SK-N-SH (cell line): Measurements from ENCODE around the gene CRIP1. TPM values are rescaled to one million over a fixed set of nuclear protein-coding genes. Genes with fewer than 3 reads are reported as not detected.
A peak's percentile ranks its signal among the peaks of the same experiment; 100 is the strongest.

Experiments
- CTCF ChIA-PET: fragments of 300-600, 350-600 bp; formaldehyde crosslinking; extraction: SDS; loops from one replicate; lab custom pipeline; 2021; lab: Yijun Ruan, JAX
- POLR2A ChIA-PET: fragments of 350-600 bp; sonication (Branson Sonifier 250); formaldehyde crosslinking; extraction: SDS; loops from one replicate; lab custom pipeline; 2020; ENCODE audit warnings: antibody characterized with exemption, inconsistent platforms; lab: Yijun Ruan, JAX
- DNase-seq: peaks from one replicate; pipeline ENCODE4 v3.0.0; 2012
- H2AFZ ChIP-seq: fragments of 200-600 bp; sonication (generic); 2 replicates; pipeline ENCODE4 v1.8.1; 2016; ENCODE audit warnings: antibody characterized with exemption, mild to moderate bottlenecking, low read depth
- H3F3A ChIP-seq: fragments of 200-600 bp; sonication (generic); replicated peaks from 2 replicates; pipeline ENCODE3; 2016; ENCODE audit warnings: antibody characterized with exemption, mild to moderate bottlenecking; ENCODE audit not compliant: insufficient read depth
- H3K27ac ChIP-seq, 2 experiments: fragments of 200-500 bp in 1 of 2; fragments of 200-600 bp in 1 of 2; sonication (Bioruptor generic) in 1 of 2; sonication (generic), shearing (Covaris generic) in 1 of 2; 2 replicates each; pipeline versions ENCODE4 v1.5.1 to v1.6.1; 2014 to 2016; ENCODE audit warnings: low read depth in 2 of 2, inconsistent platforms in 1 of 2, low read length in 1 of 2, mild to moderate bottlenecking in 1 of 2, mixed read lengths in 1 of 2
- H3K27me3 ChIP-seq: fragments of 200-600 bp; sonication (generic), shearing (Covaris generic); 2 replicates; pipeline ENCODE4 v1.6.1; 2016; ENCODE audit warnings: mixed run types; ENCODE audit not compliant: insufficient read depth
- H3K36me3 ChIP-seq, 2 experiments: fragments of 200-500 bp in 1 of 2; fragments of 200-600 bp in 1 of 2; sonication (Bioruptor generic) in 1 of 2; sonication (generic) in 1 of 2; replicated peaks in 1 of 2; 2 replicates each; pipeline versions ENCODE3 to v1.5.1; 2014 to 2016; ENCODE audit warnings: low read length in 1 of 2, mild to moderate bottlenecking in 1 of 2; ENCODE audit not compliant: insufficient read depth in 2 of 2, control insufficient read depth in 1 of 2
- H3K4me1 ChIP-seq, 2 experiments: fragments of 200-500 bp in 1 of 2; fragments of 200-600 bp in 1 of 2; sonication (Bioruptor generic) in 1 of 2; sonication (generic), shearing (Covaris generic) in 1 of 2; 2 replicates each; pipeline versions ENCODE4 v1.5.1 to v1.6.1; 2014 to 2016; ENCODE audit warnings: low read depth in 1 of 2, low read length in 1 of 2, mixed run types in 1 of 2; ENCODE audit not compliant: insufficient read depth in 2 of 2, control insufficient read depth in 1 of 2
- H3K4me2 ChIP-seq: fragments of 200-600 bp; sonication (generic), shearing (Covaris generic); 2 replicates; pipeline ENCODE4 v1.6.1; 2017; ENCODE audit warnings: mixed run types
- H3K4me3 ChIP-seq, 2 experiments: fragments of 200-500 bp in 1 of 2; fragments of 200-600 bp in 1 of 2; sonication (Bioruptor generic) in 1 of 2; sonication (generic), shearing (Covaris generic) in 1 of 2; 2 replicates each; pipeline versions ENCODE4 v1.5.1 to v1.8.1; 2014 to 2016; ENCODE audit warnings: low read depth in 2 of 2, inconsistent platforms in 1 of 2, low read length in 1 of 2, mild to moderate bottlenecking in 1 of 2, mixed read lengths in 1 of 2, moderate library complexity in 1 of 2
- H3K79me2 ChIP-seq: fragments of 200-600 bp; sonication (generic); 2 replicates; pipeline ENCODE4 v1.8.1; 2017; ENCODE audit warnings: mild to moderate bottlenecking; ENCODE audit not compliant: insufficient read depth
- H3K9ac ChIP-seq: fragments of 200-600 bp; sonication (generic); 2 replicates; pipeline ENCODE4 v1.6.1; 2017; ENCODE audit warnings: mixed run types
- H3K9me2 ChIP-seq: fragments of 200-600 bp; sonication (generic); 2 replicates; pipeline ENCODE4 v1.6.1; 2017; ENCODE audit warnings: mixed run types
- H3K9me3 ChIP-seq: fragments of 200-600 bp; sonication (generic); 2 replicates; pipeline ENCODE4 v1.6.1; 2017; ENCODE audit warnings: mixed run types, mild to moderate bottlenecking, moderate library complexity
- H4K20me1 ChIP-seq: fragments of 200-600 bp; sonication (generic); 2 replicates; pipeline ENCODE4 v1.6.1; 2017; ENCODE audit warnings: mild to moderate bottlenecking, mixed run types; ENCODE audit not compliant: insufficient read depth
- CTCF ChIP-seq: fragments of 200-600 bp; sonication (generic); IDR thresholded peaks from 2 replicates; pipeline ENCODE4 v1.6.1; 2017; ENCODE audit warnings: antibody characterized with exemption, mild to moderate bottlenecking, moderate library complexity
- GATA2 ChIP-seq: sonication (generic); formaldehyde crosslinking; IDR thresholded peaks from 2 replicates; pipeline ENCODE4 v1.5.0; 2020; ENCODE audit warnings: mild to moderate bottlenecking, missing genetic modification reagents
- IRF3 ChIP-seq: fragments of 150-350 bp; IDR thresholded peaks from 2 replicates; pipeline ENCODE4 v1.6.1; 2016; ENCODE audit warnings: mild to moderate bottlenecking, low read depth, low read length
- JUND ChIP-seq: IDR thresholded peaks from 2 replicates; pipeline ENCODE4 v1.4.0; 2012
- NFIC ChIP-seq: IDR thresholded peaks from 2 replicates; pipeline ENCODE4 v1.4.0; 2012; ENCODE audit warnings: borderline replicate concordance
- POLR2AphosphoS5 ChIP-seq: IDR thresholded peaks from 2 replicates; pipeline ENCODE4 v1.6.1; 2012; ENCODE audit warnings: low read depth, low read length
- RAD21 ChIP-seq: IDR thresholded peaks from 2 replicates; pipeline ENCODE4 v1.6.1; 2012; ENCODE audit warnings: mild to moderate bottlenecking, low read length
- SMC3 ChIP-seq: IDR thresholded peaks from 2 replicates; pipeline ENCODE4 v1.6.1; 2012; ENCODE audit warnings: low read depth, low read length, improper control_type of control experiment
- WGBS: methylation state at CpG from one replicate; pipeline ENCODE4 v1.1.6; 2017; ENCODE audit warnings: low lambda C conversion rate; 5-methylcytosine and 5-hydroxymethylcytosine counted together
- polyA plus RNA-seq, 3 experiments: library from polyadenylated mRNA; depleted of rRNA; stranded (reverse); fragments of >200 nt; gene quantifications; 2 replicates each; pipeline ENCODE4 v1.2.3, GENCODE V29; 2012
- TF ChIP-seq, protein P1 (sequence below): IDR thresholded peaks from 2 replicates; pipeline ENCODE4 v1.4.0; 2012; ENCODE audit warnings: low read depth, borderline replicate concordance

Gene CRIP1
- polyA plus RNA-seq, 1 of the 3 experiments (the other 2 are of a cell fraction) = 0.72 TPM

DNA sequence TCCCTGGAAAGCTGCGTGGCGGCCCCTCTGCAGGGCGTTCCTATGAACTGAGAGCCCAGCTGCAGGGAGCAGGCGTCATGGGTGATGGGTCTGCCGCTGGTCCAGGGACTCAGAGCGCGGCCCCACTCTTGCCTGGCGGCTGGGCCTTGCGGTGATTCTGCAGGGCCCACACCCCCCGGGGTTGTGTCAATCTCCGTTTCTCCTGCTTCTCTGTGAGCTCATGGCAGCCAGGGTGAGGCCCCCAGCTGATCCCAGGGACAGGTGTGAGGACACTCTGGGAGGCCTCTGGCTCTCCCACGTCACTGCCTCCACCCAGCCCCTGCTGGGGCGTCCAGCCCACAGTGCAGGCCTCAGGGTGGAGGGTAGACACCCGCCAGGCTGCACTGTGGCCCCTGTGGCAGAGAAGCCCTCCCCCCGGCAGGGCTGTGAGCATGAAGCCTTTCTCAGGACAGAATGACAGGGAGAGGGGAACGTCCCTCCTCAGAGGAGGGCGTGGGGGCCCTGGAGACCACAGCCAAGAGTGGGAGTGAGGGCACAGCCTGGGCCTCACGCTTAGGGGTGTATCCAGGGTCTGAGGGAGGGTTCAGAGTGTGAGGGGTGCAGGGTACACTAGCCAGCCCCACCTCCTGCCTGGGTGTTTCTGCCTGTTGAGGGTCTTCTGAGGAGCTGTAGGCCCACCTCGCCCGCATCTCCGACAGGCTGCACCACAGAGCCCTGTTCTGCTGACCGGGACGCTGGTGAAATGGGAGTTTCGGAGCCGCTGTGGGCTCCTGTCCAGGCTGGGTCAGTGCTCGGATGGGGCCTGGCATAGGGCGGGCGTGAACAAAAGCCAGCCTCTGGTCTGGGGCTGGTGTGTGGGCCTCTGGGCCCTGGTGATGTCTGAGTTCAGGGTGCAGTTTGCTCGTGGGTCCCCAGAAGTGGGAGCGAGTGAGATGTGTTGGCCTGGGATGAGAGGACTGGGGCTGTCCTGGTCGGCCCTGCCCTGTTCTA, 38.7 kb upstream of the CRIP1 start:
- CTCF ChIA-PET = interaction anchor here (0.6 to 2.9 kb wide), 29 partner anchors 9 to 85 kb away, joined by 3 to 28 read pairs (median 4); partner anchors contain the start of genes CRIP1, TEX22 and TMEM121
- Histone ChIP-seq H3K4me3 (no peak overlapping the region), H3K36me3 (peaks cover 11 to 50% of the 10 kb centered on the region in 2 experiments), H3K27ac (peak overlapping the region in 1 of 2 experiments; percentile 8; a peak in 2 of 4 replicates), H3K79me2 (peaks cover 43% of the 10 kb centered on the region), H3K9ac (no peak overlapping the region; the same call in 1 of the 2 replicates), H2AFZ (no peak overlapping the region), H4K20me1 (peaks cover 19% of the 10 kb centered on the region), H3K4me1 (peaks cover 0 to 23% of the 10 kb centered on the region in 2 experiments; a peak in 1 of 4 replicates), H3K9me2 (no peaks in the 10 kb centered on the region), H3K9me3 (no peaks in the 10 kb centered on the region), H3K4me2 (no peak overlapping the region), H3F3A (no peaks in the 10 kb centered on the region), H3K27me3 (no peaks in the 10 kb centered on the region)
- TF ChIP-seq POLR2AphosphoS5 = no peak
- TF ChIP-seq GATA2 (CRISPR knock-in tag) = no peak
- no peak for TF ChIP-seq JUND
- no peak for TF ChIP-seq RAD21
- TF ChIP-seq, protein P1, sequence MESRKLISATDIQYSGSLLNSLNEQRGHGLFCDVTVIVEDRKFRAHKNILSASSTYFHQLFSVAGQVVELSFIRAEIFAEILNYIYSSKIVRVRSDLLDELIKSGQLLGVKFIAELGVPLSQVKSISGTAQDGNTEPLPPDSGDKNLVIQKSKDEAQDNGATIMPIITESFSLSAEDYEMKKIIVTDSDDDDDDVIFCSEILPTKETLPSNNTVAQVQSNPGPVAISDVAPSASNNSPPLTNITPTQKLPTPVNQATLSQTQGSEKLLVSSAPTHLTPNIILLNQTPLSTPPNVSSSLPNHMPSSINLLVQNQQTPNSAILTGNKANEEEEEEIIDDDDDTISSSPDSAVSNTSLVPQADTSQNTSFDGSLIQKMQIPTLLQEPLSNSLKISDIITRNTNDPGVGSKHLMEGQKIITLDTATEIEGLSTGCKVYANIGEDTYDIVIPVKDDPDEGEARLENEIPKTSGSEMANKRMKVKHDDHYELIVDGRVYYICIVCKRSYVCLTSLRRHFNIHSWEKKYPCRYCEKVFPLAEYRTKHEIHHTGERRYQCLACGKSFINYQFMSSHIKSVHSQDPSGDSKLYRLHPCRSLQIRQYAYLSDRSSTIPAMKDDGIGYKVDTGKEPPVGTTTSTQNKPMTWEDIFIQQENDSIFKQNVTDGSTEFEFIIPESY = no peak
- POLR2A ChIA-PET = interaction anchor here (1.0 kb wide), 1 partner anchor 33 kb away, joined by 3 read pairs; no protein-coding TSS in a partner anchor
- WGBS = 77% methylated on average over 7 of the region's 31 CpGs
- DNase-seq = no peak

DNA sequence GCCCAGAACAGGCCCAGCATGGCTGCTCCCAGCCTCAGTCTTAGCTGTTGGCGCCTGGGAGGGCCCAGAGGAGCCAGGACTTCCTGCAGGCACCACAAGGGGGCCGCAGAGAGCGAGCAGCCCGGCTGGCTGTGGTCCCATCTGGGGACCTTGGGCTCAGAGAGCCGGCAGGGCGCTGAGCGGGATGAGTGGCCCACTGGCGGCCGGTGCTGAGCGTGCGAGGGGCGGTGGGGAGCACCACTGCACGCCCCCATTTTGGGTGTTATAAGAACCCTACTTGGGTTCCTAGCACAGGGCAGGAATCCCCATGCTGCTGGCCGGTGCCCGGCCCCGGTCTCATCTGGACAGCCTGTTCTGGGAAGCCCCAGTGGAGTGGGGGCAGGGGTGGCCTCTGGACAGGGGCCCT, 38.0 kb upstream of the CRIP1 start:
- Histone ChIP-seq H4K20me1 (peaks cover 19% of the 10 kb centered on the region), H3K27me3 (no peaks in the 10 kb centered on the region), H3K9ac (no peak overlapping the region; the same call in 1 of the 2 replicates), H3K79me2 (peaks cover 36% of the 10 kb centered on the region; the same call in 1 of the 2 replicates), H3K9me3 (no peaks in the 10 kb centered on the region), H3K36me3 (peaks cover 11 to 52% of the 10 kb centered on the region in 2 experiments), H3K27ac (no peak overlapping the region; a peak in 2 of 4 replicates), H3K9me2 (no peaks in the 10 kb centered on the region), H3K4me2 (no peak overlapping the region), H3F3A (no peaks in the 10 kb centered on the region), H2AFZ (no peak overlapping the region), H3K4me1 (peaks cover 0 to 23% of the 10 kb centered on the region in 2 experiments; a peak in 1 of 4 replicates), H3K4me3 (peak overlapping the region in 1 of 2 experiments; percentile 32; a peak in 1 of 4 replicates)
- TF ChIP-seq RAD21 = peak; percentile 69
- peak; percentile 75 for TF ChIP-seq CTCF
- no peak for TF ChIP-seq POLR2AphosphoS5
- no peak for TF ChIP-seq IRF3
- TF ChIP-seq SMC3 = peak; percentile 84
- TF ChIP-seq NFIC = 0 out of 2 replicates have a peak, but pooled peaks have one; percentile 24
- peak; percentile 96 for DNase-seq
- 51% methylated on average over 7 of the region's 16 CpGs for WGBS
- ChIA-PET CTCF (interaction anchor here (0.6 to 2.9 kb wide), 25 partner anchors 8 to 86 kb away, joined by 3 to 28 read pairs (median 4); partner anchors contain the start of genes CRIP1, TEX22 and TMEM121), POLR2A (interaction anchor here (1.0 kb wide), 1 partner anchor 32 kb away, joined by 3 read pairs; no protein-coding TSS in a partner anchor)
